Stimulated activated CD8-positive, alpha-beta memory T cell treated with anti-CD3 and anti-CD28 coated beads, Interleukin-7, amount 100 ng/mL, for 4 hours (primary cell): ENCODE measurements around the gene C17orf78.
"Not testable (repeated sequence)": the region's sequence is repeated elsewhere in the genome, so short reads cannot be mapped to it uniquely, and the experiment has no call there.

ENCODE experiments used
- DNase-seq, 2 donors: peaks; one replicate each; pipeline ENCODE4 v3.0.0-alpha.2; 2020; ENCODE audit warnings: low read depth in 2 of 2

C17orf78 gene

GRCh38 chr17:37438141-37438540 is 62.4 kb downstream of the C17orf78 start:
- DNase-seq: no peak

- DNase-seq: no peak
These were observed 64.6 kb downstream of the C17orf78 start for GRCh38 chr17:37440424-37440823.

- not testable (repeated sequence) for DNase-seq
These were observed 65.7 kb downstream of the C17orf78 start for GRCh38 chr17:37441369-37442014.
